A549 (cell line): ENCODE measurements around the gene WDR70. TPM values are rescaled to one million over a fixed set of nuclear protein-coding genes. Genes with fewer than 3 reads are reported as not detected.

ENCODE experiments used
- ATAC-seq, 2 experiments: fragments of 200-7000 bp in 1 of 2; fragments of >200 bp in 1 of 2; cut with Nextera tagmentation in 1 of 2; cut with Tn5 transposase in 1 of 2; 3 replicates each; pipeline versions ENCODE4 v1.8.0 to v1.9.1; 2018 to 2020; ENCODE audit warnings: mild to moderate bottlenecking in 1 of 2, moderate library complexity in 1 of 2
- CTCF ChIA-PET: fragments of 300-600 bp; sonication (Branson Sonifier 250); formaldehyde crosslinking; extraction: SDS; loops from one replicate; lab custom pipeline; 2021; ENCODE audit warnings: antibody characterized with exemption, inconsistent platforms; lab: Yijun Ruan, JAX
- POLR2A ChIA-PET: fragments of 350-600 bp; formaldehyde crosslinking; extraction: SDS; loops from one replicate; lab custom pipeline; 2021; ENCODE audit warnings: antibody characterized with exemption, inconsistent platforms; lab: Yijun Ruan, JAX
- DNase-seq, 2 experiments: peaks; one replicate each; pipeline versions ENCODE4 v3.0.0 to v3.0.0-alpha.2; 2011 to 2016; ENCODE audit warnings: low read depth in 1 of 2, low spot score in 1 of 2
- FAIRE-seq: peaks from 2 replicates; lab custom pipeline; 2011; peaks lifted over from hg19 to GRCh38; lab: Jason Lieb, UNC
- H3K27ac ChIP-seq, 2 experiments: fragments of >200 bp; sonication (Bioruptor Twin); formaldehyde crosslinking; 3 replicates each; pipeline ENCODE4 v1.5.1; 2016 to 2017
- H3K4me1 ChIP-seq: fragments of >200 bp; sonication (Bioruptor Twin); formaldehyde crosslinking; 3 replicates; pipeline ENCODE4 v1.6.1; 2016
- H3K4me2 ChIP-seq: fragments of >200 bp; sonication (Bioruptor Twin); formaldehyde crosslinking; 3 replicates; pipeline ENCODE4 v1.6.1; 2016
- H3K4me3 ChIP-seq: fragments of >200 bp; sonication (Bioruptor Twin); formaldehyde crosslinking; 3 replicates; pipeline ENCODE4 v1.5.1; 2016
- H3K9me3 ChIP-seq: fragments of >200 bp; sonication (Bioruptor Twin); formaldehyde crosslinking; 3 replicates; pipeline ENCODE4 v1.6.1; 2016
- BCL3 ChIP-seq: fragments of >200 bp; sonication (Bioruptor Twin); formaldehyde crosslinking; IDR thresholded peaks from 3 replicates; pipeline ENCODE4 v1.6.1; 2016
- CHD2 ChIP-seq: fragments of 150-350 bp; IDR thresholded peaks from 2 replicates; pipeline ENCODE4 v1.6.1; 2014; ENCODE audit warnings: low read length; ENCODE audit not compliant: partially characterized antibody
- CTCF ChIP-seq: fragments of >200 bp; sonication (Bioruptor Twin); formaldehyde crosslinking; IDR thresholded peaks from 3 replicates; pipeline ENCODE4 v1.5.1; 2016
- EHF ChIP-seq: fragments of 250-450 bp; sonication (Bioruptor Pico); IDR thresholded peaks from 2 replicates; pipeline ENCODE4 v1.5.0; 2020; ENCODE audit warnings: mild to moderate bottlenecking
- EHMT2 ChIP-seq: fragments of 200-600 bp; sonication (generic); IDR thresholded peaks from 2 replicates; pipeline ENCODE4 v1.6.1; 2016; ENCODE audit warnings: antibody characterized with exemption, low read depth, mild to moderate bottlenecking, moderate library complexity
- ELK1 ChIP-seq: fragments of 150-350 bp; IDR thresholded peaks from 2 replicates; pipeline ENCODE4 v1.6.1; 2014; ENCODE audit warnings: low read depth, mild to moderate bottlenecking, low read length
- FOSL2 ChIP-seq, 2 experiments: fragments of 450-650 bp in 1 of 2; fragments of >200 bp in 1 of 2; sonication (Bioruptor Twin) in 1 of 2; formaldehyde crosslinking; IDR thresholded peaks; 2 replicates each; pipeline versions ENCODE4 v1.5.0 to v1.6.1; 2016 to 2020; ENCODE audit warnings: mild to moderate bottlenecking in 1 of 2, moderate library complexity in 1 of 2
- FOXS1 ChIP-seq: fragments of 250-450 bp; sonication (Bioruptor Pico); IDR thresholded peaks from 2 replicates; pipeline ENCODE4 v1.5.0; 2020; ENCODE audit warnings: mild to moderate bottlenecking, moderate library complexity
- HES2 ChIP-seq: fragments of >200 bp; sonication (Bioruptor Twin); formaldehyde crosslinking; IDR thresholded peaks from 2 replicates; pipeline ENCODE4 v1.6.1; 2016
- HMGXB4 ChIP-seq: fragments of 250-450 bp; sonication (Bioruptor Pico); IDR thresholded peaks from 2 replicates; pipeline ENCODE4 v1.5.0; 2021; ENCODE audit warnings: mild to moderate bottlenecking, moderate library complexity, borderline replicate concordance
- HOXB5 ChIP-seq: fragments of 250-450 bp; sonication (Bioruptor Pico); IDR thresholded peaks from 2 replicates; pipeline ENCODE4 v1.5.0; 2020; ENCODE audit warnings: mild to moderate bottlenecking, moderate library complexity
- JUN ChIP-seq, 2 experiments: fragments of >200 bp; sonication (Bioruptor Twin); formaldehyde crosslinking; IDR thresholded peaks; 2 replicates in 1 of 2; 3 replicates in 1 of 2; pipeline ENCODE4 v1.6.1; 2016 to 2017
- KDM1A ChIP-seq: fragments of 200-600 bp; sonication (generic); IDR thresholded peaks from 2 replicates; pipeline ENCODE4 v1.6.1; 2016; ENCODE audit warnings: low read depth, mild to moderate bottlenecking
- KDM5A ChIP-seq: fragments of 200-600 bp; sonication (generic); IDR thresholded peaks from 2 replicates; pipeline ENCODE4 v1.6.1; 2016; ENCODE audit warnings: antibody characterized with exemption, mild to moderate bottlenecking
- MAFK ChIP-seq: fragments of 450-650 bp; IDR thresholded peaks from 2 replicates; pipeline ENCODE4 v1.6.1; 2014; ENCODE audit not compliant: partially characterized antibody
- MAX ChIP-seq: IDR thresholded peaks from 2 replicates; pipeline ENCODE4 v1.6.1; 2012
- NPAS2 ChIP-seq: fragments of 250-450 bp; sonication (Bioruptor Pico); IDR thresholded peaks from 2 replicates; pipeline ENCODE4 v1.8.0; 2022; ENCODE audit warnings: mild to moderate bottlenecking, moderate library complexity, borderline replicate concordance
- PHF8 ChIP-seq: fragments of 200-600 bp; sonication (generic); IDR thresholded peaks from 2 replicates; pipeline ENCODE4 v1.6.1; 2016; ENCODE audit warnings: low read depth, mild to moderate bottlenecking, antibody characterized with exemption, moderate library complexity, borderline replicate concordance
- RAD21 ChIP-seq, 2 experiments: fragments of >200 bp in 1 of 2; sonication (Bioruptor Twin) in 1 of 2; formaldehyde crosslinking in 1 of 2; IDR thresholded peaks in 1 of 2; conservative IDR thresholded peaks in 1 of 2; 2 replicates in 1 of 2; 3 replicates in 1 of 2; pipeline ENCODE4 v1.6.1; 2012 to 2018; ENCODE audit warnings: inconsistent platforms in 1 of 2
- RARB ChIP-seq: fragments of 250-450 bp; sonication (Bioruptor Pico); IDR thresholded peaks from 2 replicates; pipeline ENCODE4 v1.8.0; 2021; ENCODE audit warnings: mild to moderate bottlenecking, moderate library complexity
- RFX5 ChIP-seq: fragments of 450-650 bp; IDR thresholded peaks from 2 replicates; pipeline ENCODE4 v1.7.1; 2014; ENCODE audit warnings: antibody characterized with exemption, mild to moderate bottlenecking, moderate library complexity
- RNF2 ChIP-seq: fragments of 200-600 bp; sonication (generic); IDR thresholded peaks from 2 replicates; pipeline ENCODE4 v1.6.1; 2016; ENCODE audit warnings: low read depth, mild to moderate bottlenecking, antibody characterized with exemption, moderate library complexity, borderline replicate concordance
- SMC3 ChIP-seq: fragments of >200 bp; sonication (Bioruptor Twin); formaldehyde crosslinking; IDR thresholded peaks from 3 replicates; pipeline ENCODE4 v1.6.1; 2018; ENCODE audit warnings: inconsistent platforms
- SREBF2 ChIP-seq: fragments of 450-650 bp; IDR thresholded peaks from 2 replicates; pipeline ENCODE4 v1.6.1; 2014; ENCODE audit warnings: mild to moderate bottlenecking, moderate library complexity
- ZFP36 ChIP-seq: fragments of 450-650 bp; IDR thresholded peaks from 2 replicates; pipeline ENCODE4 v1.6.1; 2014; ENCODE audit warnings: borderline replicate concordance; ENCODE audit not compliant: partially characterized antibody
- WGBS: methylation state at CpG from one replicate; pipeline ENCODE4 v1.1.6; 2017; ENCODE audit errors: missing lambda C conversion rate; 5-methylcytosine and 5-hydroxymethylcytosine counted together
- polyA plus RNA-seq, 4 experiments: library from polyadenylated mRNA; depleted of rRNA in 3 of 4; stranded (reverse); fragments of >200 nt; fragmentation: RNase III in 1 of 4; extraction: RNeasy Plus Mini Kit Qiagen cat#74134 plus additional on column Dnase treatment in 1 of 4; gene quantifications; 2 replicates in 3 of 4; 3 replicates in 1 of 4; pipeline ENCODE4 v1.2.3, GENCODE V29; 2011 to 2017

Gene WDR70
- polyA plus RNA-seq, 2 of the 4 experiments (the other 2 are of a cell fraction), result 13.8 to 28.8 TPM

GRCh38 chr5:37554405-37554739, 175.3 kb downstream of the WDR70 start:
- H3K4me3 ChIP-seq, result no peak overlapping the region
- no peak for DNase-seq
- H3K27ac ChIP-seq, result no peak overlapping the region
- ChIA-PET POLR2A (no interaction called here), CTCF (interaction anchor here (0.6 kb wide), 1 partner anchor 74 kb away, joined by 3 read pairs; no protein-coding TSS in a partner anchor)
- whole genome bisulfite sequencing, result 89% methylated on average over 2 of the region's 2 CpGs
- no peak overlapping the region for H3K4me2 ChIP-seq
- 0 out of 3 replicates have a peak, but pooled peaks cover 5% of the 10 kb centered on the region for H3K9me3 ChIP-seq
- no peak for FAIRE-seq
- TF ChIP-seq BCL3 (no peak), HOXB5 (no peak), MAX (no peak), SREBF2 (no peak), HES2 (no peak), CHD2 (no peak), NPAS2 (CRISPR knock-in tag) (no peak), KDM5A (no peak), KDM1A (no peak), MAFK (no peak), EHF (CRISPR knock-in tag) (no peak), RNF2 (no peak), SMC3 (no peak), FOSL2 (IDR thresholded peaks at IDR 0.05) (no peak), FOSL2 (CRISPR knock-in tag; IDR thresholded peaks at IDR 0.05) (no peak)
- ATAC-seq, result no peak
- H3K4me1 ChIP-seq, result no peaks in the 10 kb centered on the region

GRCh38 chr5:37554938-37555337, 175.8 kb downstream of the WDR70 start:
- ChIA-PET POLR2A (no interaction called here), CTCF (interaction anchor here (0.6 kb wide), 1 partner anchor 73 kb away, joined by 3 read pairs; no protein-coding TSS in a partner anchor)
- ATAC-seq, result no peak
- Histone ChIP-seq H3K4me2 (no peak overlapping the region), H3K27ac (no peak overlapping the region), H3K9me3 (0 out of 3 replicates have a peak, but pooled peaks cover 5% of the 10 kb centered on the region), H3K4me1 (no peaks in the 10 kb centered on the region), H3K4me3 (no peak overlapping the region)
- peak in 1 of 2 experiments; percentile 22 for DNase-seq
- FAIRE-seq, result no peak
- 32% methylated on average over 1 of the region's 1 CpG for WGBS
- TF ChIP-seq CTCF, result peak; percentile 31; the same call in 2 of the 3 replicates
- TF ChIP-seq RAD21 (conservative IDR thresholded peaks at IDR 0.05 in 1 of 2, IDR thresholded peaks at IDR 0.05 in 1 of 2), result peak in 1 of 2 experiments; percentile 40; a peak in 1 of 5 replicates
- no peak for TF ChIP-seq JUN (IDR thresholded peaks at IDR 0.05)

GRCh38 chr5:37557734-37558293, 178.7 kb downstream of the WDR70 start:
- H3K4me2 ChIP-seq, result no peak overlapping the region
- POLR2A ChIA-PET, result no interaction called here
- no peaks in the 10 kb centered on the region for H3K4me1 ChIP-seq
- no peak for DNase-seq
- ATAC-seq, result no peak
- peak; percentile 32 for FAIRE-seq
- no peak overlapping the region for H3K4me3 ChIP-seq
- CTCF ChIA-PET, result no interaction called here
- WGBS, result 64% methylated on average over 2 of the region's 2 CpGs
- H3K9me3 ChIP-seq, result 0 out of 3 replicates have a peak, but pooled peaks cover 5% of the 10 kb centered on the region
- H3K27ac ChIP-seq, result no peak overlapping the region
- TF ChIP-seq ELK1 (no peak), FOXS1 (CRISPR knock-in tag) (no peak), EHMT2 (no peak), HMGXB4 (CRISPR knock-in tag) (no peak), ZFP36 (no peak), RFX5 (no peak), FOSL2 (IDR thresholded peaks at IDR 0.05) (no peak), FOSL2 (CRISPR knock-in tag; IDR thresholded peaks at IDR 0.05) (no peak), RNF2 (no peak), RARB (no peak), PHF8 (no peak)
